Fibroblast of upper back skin (primary cell): ENCODE results near the gene AK8.
"Not testable (repeated sequence)": the region's sequence is repeated elsewhere in the genome, so short reads cannot be mapped to it uniquely, and the experiment has no call there.

Experiments used
- DNase-seq: peaks from one replicate; pipeline ENCODE4 v3.0.0-alpha.2; 2013

The AK8 gene

GRCh38 chr9:132795511-132796303 is 82.4 kb downstream of the AK8 start:
- DNase-seq = no peak

- DNase-seq = no peak
These were observed 83.2 kb downstream of the AK8 start for GRCh38 chr9:132794730-132795380.

- no peak for DNase-seq
These were observed 84.2 kb downstream of the AK8 start for GRCh38 chr9:132793606-132794580.

GRCh38 chr9:132792547-132792946 is 85.5 kb downstream of the AK8 start:
- DNase-seq = no peak

- DNase-seq = no peak
These were observed 86.3 kb downstream of the AK8 start for GRCh38 chr9:132791699-132792240.

- no peak for DNase-seq
These were observed 88.4 kb downstream of the AK8 start for GRCh38 chr9:132789719-132790118.

- no peak for DNase-seq
These were observed 89.7 kb downstream of the AK8 start for GRCh38 chr9:132788378-132788777.

- no peak for DNase-seq
These were observed 90.3 kb downstream of the AK8 start for GRCh38 chr9:132787748-132788159.

- DNase-seq = no peak
These were observed 93.7 kb downstream of the AK8 start for GRCh38 chr9:132784286-132784830.

GRCh38 chr9:132783006-132783405 is 95.1 kb downstream of the AK8 start:
- DNase-seq = no peak

- no peak for DNase-seq
These were observed 96.0 kb downstream of the AK8 start for GRCh38 chr9:132782037-132782436.

- no peak for DNase-seq
These were observed 97.7 kb downstream of the AK8 start for GRCh38 chr9:132780230-132781007.

- no peak for DNase-seq
These were observed 101.2 kb downstream of the AK8 start for GRCh38 chr9:132776891-132777290.

- no peak for DNase-seq
These were observed 101.8 kb downstream of the AK8 start for GRCh38 chr9:132776268-132776667.

- no peak for DNase-seq
These were observed 102.4 kb downstream of the AK8 start for GRCh38 chr9:132775720-132776119.

GRCh38 chr9:132774886-132775285 is 103.2 kb downstream of the AK8 start:
- no peak for DNase-seq

- no peak for DNase-seq
These were observed 104.2 kb downstream of the AK8 start for GRCh38 chr9:132773764-132774339.

GRCh38 chr9:132773093-132773492 is 105.0 kb downstream of the AK8 start:
- no peak for DNase-seq

GRCh38 chr9:132771752-132772151 is 106.3 kb downstream of the AK8 start:
- not testable (repeated sequence) for DNase-seq

- DNase-seq = no peak
These were observed 107.2 kb downstream of the AK8 start for GRCh38 chr9:132770770-132771310.
